Measurements from ENCODE around the gene AAMDC. TPM values are rescaled to one million over a fixed set of nuclear protein-coding genes. Genes with fewer than 3 reads are reported as not detected.

AAMDC gene
- total and polyA plus RNA-seq, 10 of the 15 experiments (the other 5 are each of a cell fraction or from before 2014, with no cell fraction given): 3.7 to 38.3 (median 11.2) TPM

DNA sequence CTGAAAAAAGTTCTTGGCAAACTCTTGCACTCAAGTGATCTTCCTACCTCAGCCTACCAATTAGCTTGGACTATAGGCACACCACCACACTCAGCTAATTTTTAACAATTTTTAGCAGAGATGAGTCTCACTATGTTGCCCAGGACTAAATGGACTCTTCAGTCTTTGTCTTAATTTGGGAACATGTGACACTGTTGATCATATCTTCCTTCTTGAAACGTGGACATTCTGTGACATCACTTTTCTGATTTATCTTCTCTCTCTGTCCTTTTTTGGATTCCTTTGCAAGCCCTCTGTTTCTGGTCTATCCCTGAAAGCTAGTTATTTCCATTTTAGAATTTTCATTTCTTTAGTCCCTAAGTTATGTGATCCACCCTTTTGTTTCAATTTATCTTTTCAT, 42.4 kb upstream of the AAMDC start:
- ChIA-PET CTCF (interaction anchor here (0.9 to 3.7 kb wide), 4 partner anchors 10 to 267 kb away, joined by 3 to 10 read pairs (median 6); partner anchors contain the start of gene INTS4), POLR2A (interaction anchor here (1.0 kb wide), 1 partner anchor 70 kb away, joined by 3 read pairs; no protein-coding TSS in a partner anchor), RAD21 (ENCODE audit: unreplicated experiment) (no interaction called here), SMC1A (ENCODE audit: uncharacterized antibody, unreplicated experiment) (interaction anchor here (0.7 to 1.3 kb wide), 2 partner anchors 10 to 18 kb away, joined by 4 to 5 read pairs; no protein-coding TSS in a partner anchor)
- DNase-seq (ENCODE audit: low read depth, low spot score) (no peak), FAIRE-seq (no peak), ATAC-seq (no peak)
- intact Hi-C loops (cut with micrococcal nuclease; ENCODE audit: unreplicated experiment) (loop anchor here (5.0 kb wide), 1 partner anchor 44 kb away; the partner anchor contains the start of genes AAMDC and RSF1), in situ Hi-C loops (cut with MboI) (loop anchor here (5.0 kb wide), 1 partner anchor 224 kb away; no protein-coding TSS in a partner anchor)
- H2AFZ ChIP-seq (ENCODE audit: control insufficient read depth, low read depth, low read length): no peak overlapping the region
- no peak overlapping the region for H3K4me2 ChIP-seq (ENCODE audit: control insufficient read depth, insufficient read depth)
- H3K4me3 ChIP-seq: no peak overlapping the region
- no peaks in the 10 kb centered on the region for H3K9me3 ChIP-seq (replicated peaks; ENCODE audit: control insufficient read depth, insufficient read depth, low read length)
- H3K36me3 ChIP-seq (ENCODE audit: control insufficient read depth in 2 of 2, insufficient read depth in 2 of 2, low read length in 1 of 2): peaks cover 0 to 10% of the 10 kb centered on the region in 2 experiments; a peak in 2 of 4 replicates
- H3K4me1 ChIP-seq (ENCODE audit: control insufficient read depth, insufficient read depth, low read length): peaks cover 8% of the 10 kb centered on the region; the same call in 1 of the 2 replicates
- 0% methylated on average over 1 of the region's 1 CpG for WGBS (ENCODE audit: insufficient coverage, insufficient replicate concordance, low lambda C conversion rate, missing lambda C conversion rate)
- H4K20me1 ChIP-seq (ENCODE audit: control insufficient read depth, insufficient read depth): no peaks in the 10 kb centered on the region; the same call in 1 of the 2 replicates
- no peak overlapping the region for H3K9ac ChIP-seq (ENCODE audit: control insufficient read depth, insufficient read depth, low read length)
- H3K27me3 ChIP-seq (replicated peaks in 1 of 2; ENCODE audit: control insufficient read depth in 2 of 2, insufficient read depth in 2 of 2, low read length in 1 of 2): no peaks in the 10 kb centered on the region
- no peak overlapping the region for H3K27ac ChIP-seq (ENCODE audit: control insufficient read depth, insufficient read depth)
- TF ChIP-seq ZZZ3 (IDR thresholded peaks at IDR 0.05; ENCODE audit: control insufficient read depth, insufficient read length, low read depth) (no peak), BACH1 (IDR thresholded peaks at IDR 0.05; ENCODE audit: borderline replicate concordance) (no peak), SPI1 (IDR thresholded peaks at IDR 0.05; ENCODE audit: borderline replicate concordance, insufficient read depth, low read depth, low read length) (no peak), TAF1 (IDR thresholded peaks at IDR 0.05; ENCODE audit: borderline replicate concordance, low read depth, low read length) (no peak), GABPA (IDR thresholded peaks at IDR 0.05; ENCODE audit: low read depth) (no peak), WRNIP1 (IDR thresholded peaks at IDR 0.05; ENCODE audit: borderline replicate concordance, low read depth, low read length) (no peak), BMI1 (IDR thresholded peaks at IDR 0.05; ENCODE audit: borderline replicate concordance) (no peak), KAT2A (conservative IDR thresholded peaks at IDR 0.05; ENCODE audit: control insufficient read depth, low read depth, low read length) (no peak), PAX5 (IDR thresholded peaks at IDR 0.05; ENCODE audit: borderline replicate concordance, low read depth, low read length) (no peak), POLR2A (IDR thresholded peaks at IDR 0.05; ENCODE audit: low read depth, low read length) (no peak)
- TF ChIP-seq, protein P1, sequence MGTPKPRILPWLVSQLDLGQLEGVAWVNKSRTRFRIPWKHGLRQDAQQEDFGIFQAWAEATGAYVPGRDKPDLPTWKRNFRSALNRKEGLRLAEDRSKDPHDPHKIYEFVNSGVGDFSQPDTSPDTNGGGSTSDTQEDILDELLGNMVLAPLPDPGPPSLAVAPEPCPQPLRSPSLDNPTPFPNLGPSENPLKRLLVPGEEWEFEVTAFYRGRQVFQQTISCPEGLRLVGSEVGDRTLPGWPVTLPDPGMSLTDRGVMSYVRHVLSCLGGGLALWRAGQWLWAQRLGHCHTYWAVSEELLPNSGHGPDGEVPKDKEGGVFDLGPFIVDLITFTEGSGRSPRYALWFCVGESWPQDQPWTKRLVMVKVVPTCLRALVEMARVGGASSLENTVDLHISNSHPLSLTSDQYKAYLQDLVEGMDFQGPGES (IDR thresholded peaks at IDR 0.05): no peak
- TF ChIP-seq, protein P2, sequence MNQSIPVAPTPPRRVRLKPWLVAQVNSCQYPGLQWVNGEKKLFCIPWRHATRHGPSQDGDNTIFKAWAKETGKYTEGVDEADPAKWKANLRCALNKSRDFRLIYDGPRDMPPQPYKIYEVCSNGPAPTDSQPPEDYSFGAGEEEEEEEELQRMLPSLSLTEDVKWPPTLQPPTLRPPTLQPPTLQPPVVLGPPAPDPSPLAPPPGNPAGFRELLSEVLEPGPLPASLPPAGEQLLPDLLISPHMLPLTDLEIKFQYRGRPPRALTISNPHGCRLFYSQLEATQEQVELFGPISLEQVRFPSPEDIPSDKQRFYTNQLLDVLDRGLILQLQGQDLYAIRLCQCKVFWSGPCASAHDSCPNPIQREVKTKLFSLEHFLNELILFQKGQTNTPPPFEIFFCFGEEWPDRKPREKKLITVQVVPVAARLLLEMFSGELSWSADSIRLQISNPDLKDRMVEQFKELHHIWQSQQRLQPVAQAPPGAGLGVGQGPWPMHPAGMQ (IDR thresholded peaks at IDR 0.05; ENCODE audit: borderline replicate concordance): no peak
- BruUV-seq (replicated peaks): no TSS peak
- H3K79me2 ChIP-seq (ENCODE audit: control insufficient read depth, insufficient read depth, low read length): peaks cover 33% of the 10 kb centered on the region
